A549 treated with AZD9567 at 1 μM for 4 hours (cell line): ENCODE data around the gene OR6T1. TPM values are rescaled to one million over a fixed set of nuclear protein-coding genes. Genes with fewer than 3 reads are reported as not detected.

Experiments used
- total RNA-seq: library from RNA; stranded (reverse); fragments of 200-300 nt; extraction: Qiagen RNA extraction; gene quantifications from 5 replicates; pipeline ENCODE4 v1.2.3, GENCODE V29; 2022; ENCODE audit not compliant: insufficient read depth

Gene OR6T1
- not detected in 5 replicates for total RNA-seq

GRCh38 chr11:123943738-123944137, at the start of gene OR6T1:
Gene OR6T1, minus strand, starts transcription at chr11:123943838. Its CDS starts 0 bp downstream, at chr11:123943838.

GRCh38 chr11:123977731-123978347, 34.2 kb upstream of the OR6T1 start, which contains the start of gene OR10S1:
Gene OR10S1, minus strand, starts transcription at chr11:123977781. Its CDS starts 117 bp downstream, at chr11:123977664.

GRCh38 chr11:123939317-123939716, 4.3 kb downstream of the OR6T1 start, which contains the start of gene OR4D5:
Gene OR4D5, plus strand, starts transcription at chr11:123939617. Its CDS starts 0 bp downstream, at chr11:123939617.

GRCh38 chr11:123901867-123902266, 41.8 kb downstream of the OR6T1 start, which contains the start of gene OR8D4:
Gene OR8D4, plus strand, starts transcription at chr11:123902167. Its CDS starts 4,265 bp downstream, at chr11:123906432.

Other genes with a start within 250 kb of the OR6T1 start
- 5.2 to 10.1 TPM (median 9.5 TPM) in 5 replicates for gene ZNF202, start 202.2 kb downstream of the OR6T1 start, total RNA-seq
- gene OR6X1, start 189.3 kb downstream of the OR6T1 start, total RNA-seq, result not detected in 5 replicates
- not detected in 5 replicates for gene OR6M1, start 137.5 kb downstream of the OR6T1 start, total RNA-seq
- gene TMEM225, start 58.2 kb downstream of the OR6T1 start, total RNA-seq, result not detected in 5 replicates
- gene OR8D4, start 41.7 kb downstream of the OR6T1 start, total RNA-seq, result not detected in 5 replicates
- not detected in 5 replicates for gene OR4D5, start 4.2 kb downstream of the OR6T1 start, total RNA-seq
- gene OR10S1, start 33.9 kb upstream of the OR6T1 start, total RNA-seq, result not detected in 5 replicates
- gene OR10G6, start 51.3 kb upstream of the OR6T1 start, total RNA-seq, result not detected in 5 replicates
- gene OR10G4, start 69.2 kb upstream of the OR6T1 start, total RNA-seq, result not detected in 5 replicates
- gene OR10G9, start 79.2 kb upstream of the OR6T1 start, total RNA-seq, result not detected in 5 replicates
- not detected in 5 replicates for gene OR10G8, start 83.0 kb upstream of the OR6T1 start, total RNA-seq
- not detected in 5 replicates for gene OR10G7, start 97.5 kb upstream of the OR6T1 start, total RNA-seq
- gene VWA5A, start 171.6 kb upstream of the OR6T1 start, total RNA-seq, result 0.20 to 0.25 TPM (median 0.23 TPM) in 4 of 5 replicates, not detected in the other
- gene OR10D3, start 239.5 kb upstream of the OR6T1 start, total RNA-seq, result not detected in 5 replicates